Neural cell (in vitro differentiated cells): Measurements from ENCODE around the gene COBL. TPM values are rescaled to one million over a fixed set of nuclear protein-coding genes. Genes with fewer than 3 reads are reported as not detected.

Experiments
- H2AFZ ChIP-seq: fragments of 200-600, 300-800 bp; sonication (generic), shearing (Covaris generic); 2 replicates; pipeline ENCODE4 v1.6.0; 2014; ENCODE audit warnings: low read depth, mild to moderate bottlenecking, antibody characterized with exemption, low read length, moderate library complexity
- H3F3A ChIP-seq: fragments of 200-600 bp; shearing (Covaris generic); 2 replicates; pipeline ENCODE4 v1.6.1; 2016; ENCODE audit warnings: mild to moderate bottlenecking, moderate library complexity, mixed read lengths, antibody characterized with exemption, low read length; ENCODE audit not compliant: insufficient read depth, poor library complexity, severe bottlenecking
- H3K27ac ChIP-seq: fragments of 200-600, 300-800 bp; sonication (generic), shearing (Covaris generic); 2 replicates; pipeline ENCODE4 v1.5.1; 2014; ENCODE audit warnings: mild to moderate bottlenecking, low read length, moderate library complexity
- H3K27me3 ChIP-seq: fragments of 300-800, 200-600 bp; sonication (generic), shearing (Covaris generic); 2 replicates; pipeline ENCODE4 v1.6.0; 2014; ENCODE audit warnings: mild to moderate bottlenecking, low read depth, low read length, moderate library complexity; ENCODE audit not compliant: insufficient read depth
- H3K36me3 ChIP-seq: fragments of 300-800, 200-600 bp; sonication (generic), shearing (Covaris generic); 2 replicates; pipeline ENCODE4 v1.5.1; 2014; ENCODE audit warnings: mild to moderate bottlenecking, antibody characterized with exemption, low read length, moderate library complexity; ENCODE audit not compliant: insufficient read depth
- H3K4me2 ChIP-seq: fragments of 300-800, 200-600 bp; sonication (generic), shearing (Covaris generic); 2 replicates; pipeline ENCODE4 v1.6.0; 2014; ENCODE audit warnings: mild to moderate bottlenecking, low read length
- H3K4me3 ChIP-seq: fragments of 300-800, 200-600 bp; sonication (generic), shearing (Covaris generic); 2 replicates; pipeline ENCODE4 v1.5.1; 2014; ENCODE audit warnings: mild to moderate bottlenecking, low read length, moderate library complexity
- H3K79me2 ChIP-seq: fragments of 200-600 bp; shearing (Covaris generic); replicated peaks from 2 replicates; pipeline ENCODE4 v1.6.0; 2014; ENCODE audit warnings: mild to moderate bottlenecking, low read length, moderate library complexity; ENCODE audit not compliant: insufficient read depth
- H3K9ac ChIP-seq: fragments of 300-800, 200-600 bp; sonication (generic), shearing (Covaris generic); 2 replicates; pipeline ENCODE4 v1.6.1; 2016; ENCODE audit warnings: mild to moderate bottlenecking, low read length, mixed read lengths
- H3K9me2 ChIP-seq: fragments of 200-600 bp; shearing (Covaris generic); 2 replicates; pipeline ENCODE4 v1.6.1; 2016; ENCODE audit warnings: mild to moderate bottlenecking, low read length, mixed read lengths; ENCODE audit not compliant: insufficient read depth
- H3K9me3 ChIP-seq: fragments of 200-600, 300-800 bp; sonication (generic), shearing (Covaris generic); 2 replicates; pipeline ENCODE4 v1.6.1; 2016; ENCODE audit warnings: mild to moderate bottlenecking, mixed run types, low read length, moderate library complexity, mixed read lengths
- H4K20me1 ChIP-seq: fragments of 200-600 bp; shearing (Covaris generic); 2 replicates; pipeline ENCODE4 v1.6.1; 2016; ENCODE audit warnings: mild to moderate bottlenecking, mixed run types; ENCODE audit not compliant: insufficient read depth
- EP300 ChIP-seq: fragments of 450-650 bp; conservative IDR thresholded peaks from 2 replicates; pipeline ENCODE4 v1.6.1; 2014; ENCODE audit warnings: antibody characterized with exemption, mild to moderate bottlenecking, moderate library complexity; ENCODE audit not compliant: poor library complexity, severe bottlenecking
- EZH2 ChIP-seq: fragments of 200-600, 300-800 bp; shearing (Covaris generic), sonication (generic); IDR thresholded peaks from 2 replicates; pipeline ENCODE4 v1.6.1; 2014; ENCODE audit warnings: antibody characterized with exemption, low read length, borderline replicate concordance, mild to moderate bottlenecking; ENCODE audit not compliant: insufficient read depth, poor library complexity, severe bottlenecking
- MXI1 ChIP-seq: fragments of 450-650 bp; conservative IDR thresholded peaks from 2 replicates; pipeline ENCODE4 v1.6.1; 2014; ENCODE audit warnings: antibody characterized with exemption, mild to moderate bottlenecking; ENCODE audit not compliant: poor library complexity, severe bottlenecking
- POLR2AphosphoS5 ChIP-seq: IDR thresholded peaks from 2 replicates; pipeline ENCODE4 v1.6.1; 2012
- RAD21 ChIP-seq: fragments of 450-650 bp; conservative IDR thresholded peaks from 2 replicates; pipeline ENCODE4 v1.6.1; 2014; ENCODE audit warnings: antibody characterized with exemption, mild to moderate bottlenecking, moderate library complexity
- SMC3 ChIP-seq: fragments of 450-650 bp; conservative IDR thresholded peaks from 2 replicates; pipeline ENCODE4 v1.6.1; 2014; ENCODE audit warnings: antibody characterized with exemption, mild to moderate bottlenecking, moderate library complexity; ENCODE audit not compliant: poor library complexity
- TAF1 ChIP-seq: IDR thresholded peaks from 2 replicates; pipeline ENCODE4 v1.6.1; 2012; ENCODE audit warnings: low read depth
- polyA plus RNA-seq: library from polyadenylated mRNA; depleted of rRNA; stranded (reverse); fragments of >200 nt; gene quantifications from 2 replicates; pipeline ENCODE4 v1.2.3, GENCODE V29; 2014
- TF ChIP-seq, protein P1 (sequence below): fragments of 450-650 bp; IDR thresholded peaks from 2 replicates; pipeline ENCODE4 v1.5.1; 2014; ENCODE audit warnings: antibody characterized with exemption, mild to moderate bottlenecking, moderate library complexity; ENCODE audit not compliant: poor library complexity, severe bottlenecking
- TF ChIP-seq, protein P2 (sequence below): IDR thresholded peaks from 2 replicates; pipeline ENCODE4 v1.6.1; 2012; ENCODE audit warnings: borderline replicate concordance

COBL gene
- polyA plus RNA-seq, 1 donor from 2014 or later, result 0.12 TPM

DNA sequence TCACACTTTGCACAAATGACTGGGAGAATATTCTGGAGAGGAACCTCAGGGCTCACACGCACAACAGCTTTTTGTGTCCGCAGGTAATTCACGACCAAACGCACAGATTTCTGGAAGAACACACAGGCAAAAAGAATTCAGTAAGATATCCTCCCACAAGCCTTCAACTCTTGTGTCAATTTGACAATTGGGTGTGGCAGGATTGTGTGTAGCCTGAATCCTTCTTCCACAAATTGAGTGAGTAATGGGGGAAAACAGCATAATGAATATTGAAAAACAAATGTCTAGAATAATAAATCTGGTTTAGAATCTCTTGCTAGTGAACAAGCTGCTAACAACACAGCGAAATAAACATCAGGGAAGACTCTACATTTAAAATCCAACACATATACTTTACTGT lies 125.6 kb downstream of the COBL start (continued):
- TF ChIP-seq, protein P1, sequence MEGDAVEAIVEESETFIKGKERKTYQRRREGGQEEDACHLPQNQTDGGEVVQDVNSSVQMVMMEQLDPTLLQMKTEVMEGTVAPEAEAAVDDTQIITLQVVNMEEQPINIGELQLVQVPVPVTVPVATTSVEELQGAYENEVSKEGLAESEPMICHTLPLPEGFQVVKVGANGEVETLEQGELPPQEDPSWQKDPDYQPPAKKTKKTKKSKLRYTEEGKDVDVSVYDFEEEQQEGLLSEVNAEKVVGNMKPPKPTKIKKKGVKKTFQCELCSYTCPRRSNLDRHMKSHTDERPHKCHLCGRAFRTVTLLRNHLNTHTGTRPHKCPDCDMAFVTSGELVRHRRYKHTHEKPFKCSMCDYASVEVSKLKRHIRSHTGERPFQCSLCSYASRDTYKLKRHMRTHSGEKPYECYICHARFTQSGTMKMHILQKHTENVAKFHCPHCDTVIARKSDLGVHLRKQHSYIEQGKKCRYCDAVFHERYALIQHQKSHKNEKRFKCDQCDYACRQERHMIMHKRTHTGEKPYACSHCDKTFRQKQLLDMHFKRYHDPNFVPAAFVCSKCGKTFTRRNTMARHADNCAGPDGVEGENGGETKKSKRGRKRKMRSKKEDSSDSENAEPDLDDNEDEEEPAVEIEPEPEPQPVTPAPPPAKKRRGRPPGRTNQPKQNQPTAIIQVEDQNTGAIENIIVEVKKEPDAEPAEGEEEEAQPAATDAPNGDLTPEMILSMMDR, result no peak

DNA sequence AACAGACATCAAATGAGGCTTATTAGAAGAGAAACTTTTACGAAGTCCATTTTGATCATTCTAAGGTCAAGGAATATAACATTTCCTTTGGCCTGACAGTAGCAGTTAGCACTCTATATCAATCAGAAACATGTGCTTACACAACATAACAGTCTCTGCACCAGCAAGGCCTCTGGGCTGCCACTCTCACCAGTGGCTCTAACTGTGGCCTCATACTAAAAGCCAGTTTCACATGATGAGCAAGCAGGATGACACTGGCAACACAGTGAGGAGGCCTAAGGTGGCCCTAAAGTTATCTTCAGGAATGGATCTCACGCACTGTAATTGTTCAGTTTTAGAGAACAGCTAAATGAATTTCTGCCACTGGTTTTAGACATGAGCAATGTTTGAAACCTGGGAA lies 126.8 kb downstream of the COBL start:
- Histone ChIP-seq H3K4me3 (no peak overlapping the region), H4K20me1 (no peaks in the 10 kb centered on the region), H3K27me3 (no peaks in the 10 kb centered on the region), H3K36me3 (no peaks in the 10 kb centered on the region), H3K9me2 (no peaks in the 10 kb centered on the region), H3K9ac (no peak overlapping the region), H3K9me3 (no peaks in the 10 kb centered on the region), H3K27ac (no peak overlapping the region), H3K4me2 (no peak overlapping the region), H3K79me2 (no peaks in the 10 kb centered on the region), H3F3A (no peaks in the 10 kb centered on the region), H2AFZ (no peak overlapping the region)
- no peak for TF ChIP-seq TAF1
- no peak for TF ChIP-seq SMC3
- no peak for TF ChIP-seq RAD21
- no peak for TF ChIP-seq EZH2
- TF ChIP-seq, protein P1, result no peak

DNA sequence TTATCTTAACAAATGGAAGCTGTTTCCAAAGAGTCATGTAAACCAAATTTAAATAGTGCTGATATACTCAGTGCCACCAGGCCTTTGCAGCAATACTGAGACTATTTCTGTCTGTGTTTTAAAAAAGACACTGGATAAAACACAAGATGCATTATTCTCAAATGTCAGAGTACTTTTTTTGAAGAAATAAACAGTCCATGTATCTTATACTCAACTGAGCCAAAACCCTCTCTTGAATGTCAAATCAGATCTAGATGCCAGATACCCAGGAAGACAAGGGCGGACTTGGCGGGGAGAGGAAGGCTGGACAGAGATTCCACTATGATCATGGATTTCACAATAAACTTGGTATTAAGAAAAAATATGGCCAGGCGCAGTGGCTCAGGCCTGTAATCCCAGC lies 127.6 kb downstream of the COBL start:
- TF ChIP-seq TAF1 (no peak), SMC3 (no peak), POLR2AphosphoS5 (no peak), RAD21 (no peak), EP300 (no peak), MXI1 (no peak), EZH2 (no peak)
- TF ChIP-seq, protein P2, sequence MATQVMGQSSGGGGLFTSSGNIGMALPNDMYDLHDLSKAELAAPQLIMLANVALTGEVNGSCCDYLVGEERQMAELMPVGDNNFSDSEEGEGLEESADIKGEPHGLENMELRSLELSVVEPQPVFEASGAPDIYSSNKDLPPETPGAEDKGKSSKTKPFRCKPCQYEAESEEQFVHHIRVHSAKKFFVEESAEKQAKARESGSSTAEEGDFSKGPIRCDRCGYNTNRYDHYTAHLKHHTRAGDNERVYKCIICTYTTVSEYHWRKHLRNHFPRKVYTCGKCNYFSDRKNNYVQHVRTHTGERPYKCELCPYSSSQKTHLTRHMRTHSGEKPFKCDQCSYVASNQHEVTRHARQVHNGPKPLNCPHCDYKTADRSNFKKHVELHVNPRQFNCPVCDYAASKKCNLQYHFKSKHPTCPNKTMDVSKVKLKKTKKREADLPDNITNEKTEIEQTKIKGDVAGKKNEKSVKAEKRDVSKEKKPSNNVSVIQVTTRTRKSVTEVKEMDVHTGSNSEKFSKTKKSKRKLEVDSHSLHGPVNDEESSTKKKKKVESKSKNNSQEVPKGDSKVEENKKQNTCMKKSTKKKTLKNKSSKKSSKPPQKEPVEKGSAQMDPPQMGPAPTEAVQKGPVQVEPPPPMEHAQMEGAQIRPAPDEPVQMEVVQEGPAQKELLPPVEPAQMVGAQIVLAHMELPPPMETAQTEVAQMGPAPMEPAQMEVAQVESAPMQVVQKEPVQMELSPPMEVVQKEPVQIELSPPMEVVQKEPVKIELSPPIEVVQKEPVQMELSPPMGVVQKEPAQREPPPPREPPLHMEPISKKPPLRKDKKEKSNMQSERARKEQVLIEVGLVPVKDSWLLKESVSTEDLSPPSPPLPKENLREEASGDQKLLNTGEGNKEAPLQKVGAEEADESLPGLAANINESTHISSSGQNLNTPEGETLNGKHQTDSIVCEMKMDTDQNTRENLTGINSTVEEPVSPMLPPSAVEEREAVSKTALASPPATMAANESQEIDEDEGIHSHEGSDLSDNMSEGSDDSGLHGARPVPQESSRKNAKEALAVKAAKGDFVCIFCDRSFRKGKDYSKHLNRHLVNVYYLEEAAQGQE, result no peak
- TF ChIP-seq, protein P1, result no peak

More for the DNA sequence above, 127.6 kb downstream of the COBL start:
- Histone ChIP-seq H3K79me2 (no peaks in the 10 kb centered on the region), H3K4me3 (no peak overlapping the region), H3K9me3 (no peaks in the 10 kb centered on the region), H3K9ac (no peak overlapping the region), H3K27me3 (no peaks in the 10 kb centered on the region), H3F3A (no peaks in the 10 kb centered on the region), H3K27ac (no peak overlapping the region), H3K9me2 (no peaks in the 10 kb centered on the region), H4K20me1 (no peaks in the 10 kb centered on the region), H2AFZ (no peak overlapping the region), H3K4me2 (no peak overlapping the region), H3K36me3 (no peaks in the 10 kb centered on the region)
